Measurements from ENCODE around the gene NELL2.
"Not testable (repeated sequence)": the region's sequence is repeated elsewhere in the genome, so short reads cannot be mapped to it uniquely, and the experiment has no call there.

Gene NELL2

DNA sequence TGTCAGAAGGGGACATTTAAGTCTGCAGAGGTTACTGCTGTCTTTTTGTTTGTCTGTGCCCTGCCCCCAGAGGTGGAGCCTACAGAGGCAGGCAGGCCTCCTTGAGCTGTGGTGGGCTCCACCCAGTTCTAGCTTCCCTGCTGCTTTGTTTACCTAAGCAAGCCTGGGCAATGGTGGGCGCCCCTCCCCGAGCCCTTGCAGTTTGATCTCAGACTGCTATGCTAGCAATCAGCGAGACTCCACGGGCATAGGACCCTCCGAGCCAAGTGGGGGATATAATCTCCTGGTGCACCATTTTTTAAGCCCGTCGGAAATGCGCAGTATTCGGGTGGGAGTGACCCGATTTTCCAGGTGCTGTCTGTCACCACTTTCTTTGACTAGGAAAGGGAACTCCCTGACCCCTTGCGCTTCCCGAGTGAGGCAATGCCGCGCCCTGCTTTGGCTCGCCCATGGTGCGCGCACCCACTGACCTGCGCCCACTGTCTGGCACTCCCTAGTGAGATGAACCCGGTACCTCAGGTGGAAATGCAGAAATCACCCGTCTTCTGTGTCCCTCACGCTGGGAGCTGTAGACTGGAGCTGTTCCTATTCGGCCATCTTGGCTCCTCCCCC is 189.2 kb downstream of the NELL2 start:
- DNase-seq = not testable (repeated sequence)

DNA sequence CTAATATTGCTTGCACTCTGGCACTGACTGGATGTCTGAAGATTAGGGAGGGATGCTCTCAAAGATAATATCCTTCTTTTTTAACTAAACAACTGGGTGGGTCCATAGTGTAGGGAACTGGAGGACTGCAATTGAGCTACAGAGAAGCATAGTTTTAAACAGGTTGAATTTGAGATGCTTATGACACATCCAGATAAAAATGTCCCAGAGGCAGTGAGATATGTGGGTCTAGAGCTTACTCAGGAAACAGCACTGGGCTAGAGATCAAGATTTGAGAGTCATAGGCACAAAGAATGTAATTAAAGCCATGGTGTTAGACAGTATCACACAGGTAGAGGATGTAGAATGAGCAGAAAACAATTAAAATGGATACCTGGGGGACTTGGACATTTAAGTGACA is 198.4 kb downstream of the NELL2 start:
- DNase-seq = no peak

DNA sequence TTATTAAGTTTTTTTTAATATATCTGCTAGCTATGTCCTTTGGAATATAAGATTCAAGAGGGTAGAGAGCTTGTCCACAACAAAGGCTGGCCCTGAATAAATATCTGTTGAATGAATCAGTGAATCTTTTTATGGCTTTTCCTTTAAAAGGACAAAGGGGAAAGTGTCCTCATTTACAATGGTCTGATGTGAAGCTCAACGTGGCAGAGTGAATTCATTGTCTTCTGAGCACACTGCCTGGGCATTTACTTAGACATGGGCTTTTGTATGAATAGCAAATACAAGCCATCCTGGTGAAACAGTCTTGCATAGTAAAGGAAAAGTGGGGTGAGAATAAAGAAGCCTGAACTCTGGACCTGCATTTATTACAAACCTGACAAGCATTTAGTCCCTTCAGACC is 201.2 kb downstream of the NELL2 start:
- DNase-seq = no peak

DNA sequence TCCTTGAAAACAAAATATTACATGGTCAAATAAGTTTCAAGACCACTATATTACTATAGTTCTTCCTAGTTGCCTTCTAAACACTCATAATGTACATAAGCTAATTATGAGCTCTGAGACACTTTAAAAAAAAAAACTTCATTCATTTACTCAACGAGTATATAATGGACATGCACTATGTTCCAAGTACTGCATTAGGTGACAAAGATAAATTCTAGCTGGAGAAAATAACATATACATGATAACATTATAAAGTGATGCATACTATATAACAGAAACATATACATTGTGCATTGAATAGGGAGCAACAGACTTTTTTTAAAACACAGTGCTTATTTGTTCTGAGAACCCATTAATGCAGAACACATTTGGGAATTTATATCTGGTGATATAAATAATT is 202.3 kb downstream of the NELL2 start:
- no peak for DNase-seq

DNA sequence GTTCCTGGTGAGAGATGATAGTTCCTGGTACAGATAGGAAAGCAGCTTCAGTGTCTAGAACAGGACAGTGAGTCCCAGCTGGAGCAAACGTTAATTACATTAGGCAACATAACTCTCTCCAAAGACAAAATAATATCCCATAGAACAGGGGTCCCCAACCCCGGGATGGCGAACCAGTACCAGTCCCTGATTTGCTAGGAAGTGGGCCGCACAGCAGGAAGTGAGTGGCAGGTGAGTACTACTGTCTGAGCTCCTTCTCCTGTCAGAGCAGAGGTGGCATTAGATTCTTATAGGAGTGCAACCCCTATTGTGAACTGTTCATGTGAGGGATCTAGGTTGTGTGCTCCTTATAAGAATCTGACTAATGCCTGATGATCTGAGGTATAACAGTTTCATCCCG is 204.1 kb downstream of the NELL2 start:
- DNase-seq = no peak

GRCh38 chr12:44668443-44668842 is 207.7 kb downstream of the NELL2 start:
- no peak for DNase-seq

GRCh38 chr12:44667461-44667860 is 208.7 kb downstream of the NELL2 start:
- no peak for DNase-seq

DNA sequence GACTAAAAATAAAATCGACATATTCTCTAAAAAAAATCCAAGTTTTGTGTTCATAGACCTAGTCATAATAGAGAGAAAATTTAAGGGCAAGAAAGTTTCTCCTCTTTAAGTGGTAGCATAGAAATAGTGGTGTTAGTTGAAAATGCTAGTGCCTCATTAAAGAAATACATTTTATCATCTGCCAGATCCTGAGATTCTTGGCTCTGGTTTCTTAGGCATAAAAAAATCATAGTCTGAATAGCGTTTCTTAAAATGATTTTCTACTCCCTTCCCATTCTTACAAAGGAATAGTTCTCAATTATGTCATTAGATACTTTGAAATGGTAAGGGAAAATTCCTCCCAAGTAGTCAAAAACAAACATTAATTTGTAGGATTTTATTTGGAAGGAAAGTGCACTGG is 212.8 kb downstream of the NELL2 start:
- DNase-seq = no peak

DNA sequence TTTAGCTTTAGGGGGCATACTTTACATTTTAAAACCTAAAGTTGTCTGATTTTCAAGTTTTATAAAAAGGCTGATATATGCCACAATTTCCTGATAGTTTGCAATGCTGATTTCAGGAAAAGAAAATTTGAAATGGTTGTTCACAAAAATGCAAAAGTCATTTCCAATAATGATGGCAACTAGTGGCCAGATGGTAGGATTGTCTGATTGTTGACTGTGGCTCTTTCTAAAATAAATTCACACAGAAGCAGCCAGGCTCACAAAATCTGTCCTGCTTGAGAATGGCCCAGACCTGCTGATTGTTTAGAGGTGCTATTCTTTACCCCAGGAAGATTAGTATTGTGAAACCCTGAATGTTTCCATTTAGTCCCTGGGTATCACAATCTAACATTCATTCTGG is 220.3 kb downstream of the NELL2 start:
- no peak for DNase-seq

DNA sequence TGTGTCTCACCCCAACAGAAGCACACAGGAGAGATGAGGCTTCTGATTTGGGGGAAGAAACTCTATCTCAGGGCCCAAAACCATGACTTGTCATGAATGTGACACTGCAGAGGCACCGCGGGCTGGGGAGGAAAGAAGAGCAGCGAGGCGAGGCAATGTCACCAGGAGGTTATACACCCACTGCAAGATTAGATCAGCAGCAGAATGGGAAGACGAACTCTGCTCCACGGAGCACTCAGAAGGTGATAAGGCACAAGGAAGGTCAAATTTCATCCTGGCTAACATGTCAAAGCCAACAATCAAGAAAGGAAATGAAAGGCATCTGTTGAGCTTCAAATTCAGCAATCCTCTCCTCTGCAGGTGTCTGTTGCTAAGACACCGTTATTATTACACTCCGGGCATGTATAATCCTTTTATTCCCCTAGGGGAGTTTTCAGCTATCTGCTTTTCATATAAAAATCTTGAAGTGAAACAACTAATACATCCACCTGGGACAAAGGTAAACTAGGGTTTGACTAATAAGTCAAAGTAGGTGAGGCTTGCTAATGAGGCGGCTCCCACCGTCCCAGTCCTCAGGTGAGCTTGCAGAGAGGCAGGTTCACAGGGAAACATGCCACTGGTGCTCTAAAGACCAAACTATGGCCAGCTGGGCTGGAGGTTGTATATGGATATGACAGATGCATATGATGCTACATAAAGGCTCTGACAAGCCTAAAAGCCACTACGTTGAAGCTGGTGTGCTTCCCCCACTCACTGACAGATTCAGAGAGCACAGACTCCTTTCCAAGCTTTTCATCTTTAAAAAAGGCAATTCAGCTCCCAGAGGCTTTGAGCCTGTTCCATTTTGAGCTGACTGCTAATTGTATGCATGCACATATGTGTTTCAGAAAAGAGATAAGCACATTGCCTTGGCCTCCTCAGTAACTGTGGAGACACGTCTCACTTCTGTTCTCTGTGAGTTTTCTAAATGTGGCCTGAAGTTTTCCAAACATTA is 221.2 kb downstream of the NELL2 start:
- no peak for DNase-seq

- no peak for DNase-seq
These were observed 222.1 kb downstream of the NELL2 start for GRCh38 chr12:44653861-44654527.

DNA sequence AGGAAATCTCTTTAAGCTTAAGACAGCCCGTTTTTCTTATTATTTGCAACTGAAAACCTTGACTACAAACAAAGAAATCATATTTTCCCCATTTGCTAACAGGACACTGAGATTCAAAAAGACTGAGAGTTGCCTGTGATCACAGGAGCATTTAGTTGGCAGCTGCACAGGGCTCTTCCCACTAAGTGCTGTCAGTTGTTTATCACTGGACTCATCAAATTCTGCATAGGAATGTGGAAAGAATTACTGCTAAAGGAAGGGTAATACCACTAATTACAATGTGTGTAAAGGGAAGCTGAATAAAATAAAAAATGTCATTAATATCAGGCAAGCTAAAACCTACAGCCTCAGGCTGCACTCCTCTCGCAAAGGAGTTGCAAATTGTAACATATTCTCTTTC is 226.4 kb downstream of the NELL2 start:
- no peak for DNase-seq

GRCh38 chr12:44647917-44648690 is 228.0 kb downstream of the NELL2 start:
- no peak for DNase-seq

- no peak for DNase-seq
These were observed 235.5 kb downstream of the NELL2 start for GRCh38 chr12:44640427-44641190.

GRCh38 chr12:44637875-44638274 is 238.2 kb downstream of the NELL2 start:
- no peak for DNase-seq

- DNase-seq = no peak
These were observed 247.9 kb downstream of the NELL2 start for GRCh38 chr12:44628180-44628579.

DNA sequence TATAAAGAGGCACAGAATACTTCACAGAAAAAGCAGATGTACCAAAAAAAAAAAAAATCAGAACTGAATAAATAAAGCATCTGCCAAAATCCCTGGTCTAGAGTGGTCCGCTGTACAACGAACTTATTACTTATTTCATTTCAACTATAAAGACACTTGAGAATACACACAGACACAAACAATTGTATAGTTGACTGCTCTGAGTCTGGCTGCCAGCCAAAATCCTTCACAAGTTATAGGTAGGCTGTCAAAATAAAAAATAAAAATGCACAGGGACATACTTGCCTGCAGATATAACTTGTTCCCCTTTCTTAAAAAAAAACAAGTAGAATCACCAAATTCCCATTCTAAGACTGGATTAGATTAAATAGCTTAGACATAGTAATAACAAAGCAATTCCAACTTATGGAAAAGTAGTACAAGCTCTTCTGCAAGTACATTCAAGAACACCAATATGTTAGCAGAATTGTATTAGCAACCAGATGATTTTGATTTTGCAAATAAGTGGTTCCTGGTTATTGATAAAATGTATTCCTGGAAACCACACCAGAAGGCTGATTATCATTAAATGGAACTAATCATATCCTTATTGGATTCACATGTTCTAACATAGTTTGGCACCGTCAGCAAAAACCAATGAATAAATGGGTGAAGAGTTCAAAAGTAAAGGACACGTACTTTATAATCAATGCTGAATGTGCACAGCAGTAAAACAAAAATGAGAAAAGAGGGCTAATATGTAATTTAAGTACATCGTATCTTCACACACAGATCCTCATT is 248.5 kb downstream of the NELL2 start:
- no peak for DNase-seq

GRCh38 chr12:44626883-44627282 is 249.2 kb downstream of the NELL2 start:
- no peak for DNase-seq

DNA sequence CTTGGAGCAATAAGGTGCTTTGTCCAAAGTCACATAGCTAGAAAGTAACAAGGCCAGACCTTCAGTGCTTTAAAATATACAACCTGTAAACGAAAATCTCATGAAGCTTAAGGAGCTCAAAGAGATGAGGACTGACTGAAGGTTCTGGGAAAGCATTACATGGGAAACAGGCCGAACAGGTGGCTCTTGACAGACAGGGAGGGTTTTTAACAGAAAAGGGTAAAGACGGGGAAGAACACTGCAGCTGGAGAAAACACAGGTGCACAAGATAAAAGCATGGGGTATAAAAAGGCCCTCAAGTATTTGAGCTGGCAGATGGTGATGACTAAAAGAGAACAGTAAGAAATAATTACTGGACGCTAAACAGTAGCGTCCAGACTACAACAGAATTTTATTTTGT is 257.2 kb downstream of the NELL2 start:
- DNase-seq = no peak

GRCh38 chr12:44616402-44616801 is 259.7 kb downstream of the NELL2 start:
- no peak for DNase-seq

DNA sequence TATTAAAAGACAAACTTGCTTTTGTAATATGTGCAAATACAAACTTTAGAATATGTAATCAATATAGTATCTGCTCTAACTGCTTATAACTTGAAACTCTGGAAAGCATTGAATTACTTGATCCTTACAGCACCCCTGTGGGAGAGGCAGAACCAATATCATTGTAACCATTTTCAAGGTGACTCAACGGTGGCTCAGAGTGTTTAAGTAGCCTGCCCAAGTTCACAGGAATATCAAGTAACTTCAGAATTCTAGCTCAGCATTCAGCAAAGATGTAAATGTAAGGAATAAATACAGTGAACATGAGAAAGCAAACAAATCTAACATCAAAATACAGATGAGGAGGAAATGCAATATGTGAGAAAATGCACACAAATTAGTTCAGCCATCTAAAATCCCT is 264.6 kb downstream of the NELL2 start:
- DNase-seq = no peak

Measured in NCI-H1048 (cell line).